Suprapubic skin (tissue), 4 donors: ENCODE results near the gene CRACR2B. TPM values are rescaled to one million over a fixed set of nuclear protein-coding genes. Genes with fewer than 3 reads are reported as not detected.

Experiments used
- DNase-seq, 2 donors: peaks; one replicate each; pipeline ENCODE4 v3.0.0-alpha.2; 2019; ENCODE audit warnings: low spot score in 2 of 2
- H3K27ac ChIP-seq: fragments of 200-600 bp; sonication (generic); one replicate; pipeline ENCODE4 v1.5.1; 2019
- H3K27me3 ChIP-seq: fragments of 200-600 bp; sonication (generic); one replicate; pipeline ENCODE4 v1.5.1; 2019
- H3K36me3 ChIP-seq: fragments of 200-600 bp; sonication (generic); one replicate; pipeline ENCODE4 v1.5.1; 2019
- H3K4me1 ChIP-seq: fragments of 200-600 bp; sonication (generic); one replicate; pipeline ENCODE4 v1.5.1; 2019
- H3K4me3 ChIP-seq: fragments of 200-600 bp; sonication (generic); one replicate; pipeline ENCODE4 v1.5.1; 2019; ENCODE audit warnings: mild to moderate bottlenecking
- H3K9me3 ChIP-seq: fragments of 200-600 bp; sonication (generic); one replicate; pipeline ENCODE4 v1.5.1; 2019
- EP300 ChIP-seq: sonication (generic); formaldehyde crosslinking; IDR thresholded peaks from one replicate; pipeline ENCODE4 v1.6.1; 2017; ENCODE audit warnings: antibody characterized with exemption
- POLR2A ChIP-seq, 2 donors: fragments of 450-650 bp; IDR thresholded peaks; one replicate each; pipeline ENCODE4 v1.6.1; 2017; ENCODE audit warnings: antibody characterized with exemption in 2 of 2, mild to moderate bottlenecking in 2 of 2, moderate library complexity in 2 of 2
- POLR2AphosphoS5 ChIP-seq, 3 donors: sonication (generic); formaldehyde crosslinking; IDR thresholded peaks; one replicate each; pipeline ENCODE4 v1.6.1; 2017; ENCODE audit warnings: antibody characterized with exemption in 3 of 3
- WGBS: methylation state at CpG from one replicate; pipeline ENCODE4 v1.1.5; 2018; 5-methylcytosine and 5-hydroxymethylcytosine counted together
- total RNA-seq, 4 donors: library from RNA; depleted of rRNA; stranded (reverse); fragments of >200 nt; gene quantifications; one replicate each; pipeline ENCODE4 v1.1.0, GENCODE V29; 2016
- TF ChIP-seq, protein P1 (sequence below), 2 donors: fragments of 200-600 bp in 1 of 2; fragments of 450-650 bp in 1 of 2; sonication (generic) in 1 of 2; IDR thresholded peaks; one replicate each; pipeline ENCODE4 v1.5.1; 2016 to 2019; ENCODE audit warnings: antibody characterized with exemption in 2 of 2, mild to moderate bottlenecking in 1 of 2, moderate library complexity in 1 of 2

CRACR2B gene
- total RNA-seq, 4 donors from 2014 or later, result 14.0 to 35.5 (median 29.6) TPM

- WGBS, result 70% methylated on average over 2 of the region's 59 CpGs
Measured at GRCh38 chr11:824292-824880, 3.3 kb upstream of the CRACR2B start.

GRCh38 chr11:824942-825341 lies 2.8 kb upstream of the CRACR2B start:
- H3K9me3 ChIP-seq, result no peaks in the 10 kb centered on the region
- H3K4me1 ChIP-seq, result peaks cover 72% of the 10 kb centered on the region
- no peak for TF ChIP-seq EP300
- no peak for TF ChIP-seq POLR2AphosphoS5 (IDR thresholded peaks at IDR 0.05)
- no peak for TF ChIP-seq POLR2A (IDR thresholded peaks at IDR 0.05)
- TF ChIP-seq, protein P1, sequence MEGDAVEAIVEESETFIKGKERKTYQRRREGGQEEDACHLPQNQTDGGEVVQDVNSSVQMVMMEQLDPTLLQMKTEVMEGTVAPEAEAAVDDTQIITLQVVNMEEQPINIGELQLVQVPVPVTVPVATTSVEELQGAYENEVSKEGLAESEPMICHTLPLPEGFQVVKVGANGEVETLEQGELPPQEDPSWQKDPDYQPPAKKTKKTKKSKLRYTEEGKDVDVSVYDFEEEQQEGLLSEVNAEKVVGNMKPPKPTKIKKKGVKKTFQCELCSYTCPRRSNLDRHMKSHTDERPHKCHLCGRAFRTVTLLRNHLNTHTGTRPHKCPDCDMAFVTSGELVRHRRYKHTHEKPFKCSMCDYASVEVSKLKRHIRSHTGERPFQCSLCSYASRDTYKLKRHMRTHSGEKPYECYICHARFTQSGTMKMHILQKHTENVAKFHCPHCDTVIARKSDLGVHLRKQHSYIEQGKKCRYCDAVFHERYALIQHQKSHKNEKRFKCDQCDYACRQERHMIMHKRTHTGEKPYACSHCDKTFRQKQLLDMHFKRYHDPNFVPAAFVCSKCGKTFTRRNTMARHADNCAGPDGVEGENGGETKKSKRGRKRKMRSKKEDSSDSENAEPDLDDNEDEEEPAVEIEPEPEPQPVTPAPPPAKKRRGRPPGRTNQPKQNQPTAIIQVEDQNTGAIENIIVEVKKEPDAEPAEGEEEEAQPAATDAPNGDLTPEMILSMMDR (IDR thresholded peaks at IDR 0.05), result no peak
- peaks cover 36% of the 10 kb centered on the region for H3K36me3 ChIP-seq
- 88% methylated on average over 9 of the region's 11 CpGs for WGBS
- H3K27ac ChIP-seq, result peak overlapping the region; percentile 66
- peaks cover 11% of the 10 kb centered on the region for H3K27me3 ChIP-seq
- H3K4me3 ChIP-seq, result no peak overlapping the region
- DNase-seq, result no peak

More at GRCh38 chr11:824292-824880, 3.3 kb upstream of the CRACR2B start:
- peaks cover 36% of the 10 kb centered on the region for H3K36me3 ChIP-seq
- peak overlapping the region; percentile 66 for H3K27ac ChIP-seq
- H3K4me1 ChIP-seq, result peaks cover 67% of the 10 kb centered on the region
- no peaks in the 10 kb centered on the region for H3K9me3 ChIP-seq
- H3K4me3 ChIP-seq, result no peak overlapping the region
- DNase-seq, result no peak
- H3K27me3 ChIP-seq, result peaks cover 7% of the 10 kb centered on the region
- TF ChIP-seq POLR2AphosphoS5 (IDR thresholded peaks at IDR 0.05), result no peak

- H3K9me3 ChIP-seq, result no peaks in the 10 kb centered on the region
- H3K36me3 ChIP-seq, result peaks cover 36% of the 10 kb centered on the region
- peaks cover 13% of the 10 kb centered on the region for H3K27me3 ChIP-seq
- H3K4me1 ChIP-seq, result peaks cover 74% of the 10 kb centered on the region
- DNase-seq, result no peak
- peak overlapping the region; percentile 66 for H3K27ac ChIP-seq
- WGBS, result 60% methylated on average over 11 of the region's 12 CpGs
- no peak overlapping the region for H3K4me3 ChIP-seq
- TF ChIP-seq POLR2AphosphoS5 (IDR thresholded peaks at IDR 0.05), result peak in 1 of 3 donors; percentile 53
- TF ChIP-seq, protein P1 (IDR thresholded peaks at IDR 0.05), result no peak
- TF ChIP-seq POLR2A (IDR thresholded peaks at IDR 0.05), result no peak
- no peak for TF ChIP-seq EP300
Measured at GRCh38 chr11:825366-826226, 2.1 kb upstream of the CRACR2B start.

DNA sequence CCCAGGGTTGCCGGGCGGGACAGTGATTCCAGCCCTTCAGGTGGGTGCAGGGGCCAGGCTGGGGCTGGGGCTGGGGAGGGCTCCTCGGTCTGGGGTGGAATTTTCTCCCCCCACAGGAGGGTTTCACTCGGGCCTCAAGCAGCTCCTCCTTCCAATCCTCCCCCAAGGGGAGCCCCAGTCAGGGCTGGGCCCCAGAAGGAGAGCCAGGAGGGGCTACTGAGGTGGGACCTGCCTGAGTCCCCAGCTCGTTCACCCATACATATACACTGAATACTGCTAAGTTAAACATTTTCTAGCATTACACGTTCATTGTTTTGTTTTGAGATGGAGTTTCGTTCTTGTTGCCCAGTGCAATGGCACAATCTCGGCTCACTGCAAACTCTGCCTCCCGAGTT lies 1.5 kb upstream of the CRACR2B start:
- 75% methylated on average over 8 of the region's 9 CpGs for WGBS
- DNase-seq, result no peak
- H3K4me3 ChIP-seq, result no peak overlapping the region
- H3K27me3 ChIP-seq, result peaks cover 13% of the 10 kb centered on the region
- TF ChIP-seq POLR2A (IDR thresholded peaks at IDR 0.05) (no peak), POLR2AphosphoS5 (IDR thresholded peaks at IDR 0.05) (no peak), EP300 (no peak)
- TF ChIP-seq, protein P1 (IDR thresholded peaks at IDR 0.05), result no peak
- H3K27ac ChIP-seq, result peak overlapping the region; percentile 66
- H3K4me1 ChIP-seq, result peaks cover 74% of the 10 kb centered on the region
- H3K9me3 ChIP-seq, result no peaks in the 10 kb centered on the region
- peaks cover 36% of the 10 kb centered on the region for H3K36me3 ChIP-seq

DNA sequence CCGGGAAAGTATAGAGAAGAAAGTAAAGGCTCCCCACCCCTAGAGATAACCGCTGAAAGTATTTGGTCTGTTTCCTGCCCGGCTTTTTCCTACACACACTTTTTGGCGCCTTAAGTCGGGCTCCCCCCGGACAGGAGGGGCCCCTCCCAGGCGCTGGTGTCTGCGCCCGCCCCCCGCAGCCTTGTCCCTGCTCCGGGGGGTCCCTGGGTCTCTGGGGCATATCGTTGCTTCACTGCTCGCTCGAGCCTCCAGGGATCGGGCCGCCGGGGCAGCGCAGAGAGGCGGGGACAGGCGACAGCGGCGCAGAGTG lies 928 bp upstream of the CRACR2B start:
- Histone ChIP-seq H3K4me1 (peaks cover 74% of the 10 kb centered on the region), H3K4me3 (peak overlapping the region; percentile 53), H3K27ac (peak overlapping the region; percentile 66), H3K36me3 (peaks cover 36% of the 10 kb centered on the region), H3K27me3 (peaks cover 13% of the 10 kb centered on the region), H3K9me3 (no peaks in the 10 kb centered on the region)
- 5% methylated on average over 11 of the region's 22 CpGs for WGBS
- TF ChIP-seq POLR2A (IDR thresholded peaks at IDR 0.05), result no peak
- no peak for DNase-seq

DNA sequence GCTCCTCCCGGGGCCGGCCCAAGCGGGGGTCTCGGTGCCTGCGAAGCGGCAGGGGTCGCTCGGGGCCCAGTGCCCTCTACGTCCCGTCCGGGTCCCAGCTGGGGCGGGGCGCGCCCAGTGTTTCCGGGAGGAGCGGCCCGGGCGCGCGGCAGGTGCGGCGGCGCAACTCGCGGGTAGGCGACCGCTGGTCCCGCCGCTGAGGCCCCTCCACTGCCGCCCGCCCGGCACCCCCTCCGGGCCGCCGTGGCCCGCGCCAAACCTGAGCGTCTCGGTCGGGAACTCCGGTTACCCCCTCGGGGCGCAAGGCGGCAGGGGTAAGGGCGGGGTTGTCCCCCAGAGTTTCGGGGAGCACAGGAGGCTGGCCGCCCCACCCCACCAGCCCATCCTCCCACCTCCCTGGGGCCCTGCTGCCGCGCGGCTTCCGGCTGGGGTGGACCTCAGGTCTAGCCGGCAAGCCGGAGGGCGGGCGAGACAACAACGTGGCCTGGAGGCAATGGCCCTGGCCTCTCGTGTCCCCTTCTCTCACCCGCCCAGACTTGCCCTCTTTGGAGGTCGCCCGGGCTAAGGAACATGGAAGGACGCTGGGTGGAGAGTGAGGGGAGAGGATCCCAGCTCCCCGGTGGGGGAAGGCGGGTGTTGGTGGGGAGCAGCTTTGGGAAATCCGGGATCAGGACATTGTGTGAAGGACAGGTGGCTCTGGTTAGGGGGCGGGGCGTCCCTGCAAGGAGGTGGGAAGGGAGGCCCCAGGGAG lies 398 bp upstream of the CRACR2B start:
- Histone ChIP-seq H3K4me3 (peak overlapping the region; percentile 53), H3K9me3 (no peaks in the 10 kb centered on the region), H3K4me1 (peaks cover 74% of the 10 kb centered on the region), H3K27ac (peak overlapping the region; percentile 66), H3K27me3 (peaks cover 13% of the 10 kb centered on the region), H3K36me3 (peaks cover 30% of the 10 kb centered on the region)
- no peak for DNase-seq
- 18% methylated on average over 12 of the region's 66 CpGs for WGBS
- TF ChIP-seq POLR2AphosphoS5 (IDR thresholded peaks at IDR 0.05) (no peak), EP300 (no peak), POLR2A (IDR thresholded peaks at IDR 0.05) (no peak)
- TF ChIP-seq, protein P1 (IDR thresholded peaks at IDR 0.05), result no peak
